Left forelimb (tissue), 1 donor: ENCODE data around the gene PCDHA11.
"Not testable (repeated sequence)": the region's sequence is repeated elsewhere in the genome, so short reads cannot be mapped to it uniquely, and the experiment has no call there.

ENCODE experiments used
- DNase-seq: peaks from one replicate; pipeline ENCODE4 v3.0.0-alpha.2; 2018; ENCODE audit warnings: low spot score

Gene PCDHA11

DNA sequence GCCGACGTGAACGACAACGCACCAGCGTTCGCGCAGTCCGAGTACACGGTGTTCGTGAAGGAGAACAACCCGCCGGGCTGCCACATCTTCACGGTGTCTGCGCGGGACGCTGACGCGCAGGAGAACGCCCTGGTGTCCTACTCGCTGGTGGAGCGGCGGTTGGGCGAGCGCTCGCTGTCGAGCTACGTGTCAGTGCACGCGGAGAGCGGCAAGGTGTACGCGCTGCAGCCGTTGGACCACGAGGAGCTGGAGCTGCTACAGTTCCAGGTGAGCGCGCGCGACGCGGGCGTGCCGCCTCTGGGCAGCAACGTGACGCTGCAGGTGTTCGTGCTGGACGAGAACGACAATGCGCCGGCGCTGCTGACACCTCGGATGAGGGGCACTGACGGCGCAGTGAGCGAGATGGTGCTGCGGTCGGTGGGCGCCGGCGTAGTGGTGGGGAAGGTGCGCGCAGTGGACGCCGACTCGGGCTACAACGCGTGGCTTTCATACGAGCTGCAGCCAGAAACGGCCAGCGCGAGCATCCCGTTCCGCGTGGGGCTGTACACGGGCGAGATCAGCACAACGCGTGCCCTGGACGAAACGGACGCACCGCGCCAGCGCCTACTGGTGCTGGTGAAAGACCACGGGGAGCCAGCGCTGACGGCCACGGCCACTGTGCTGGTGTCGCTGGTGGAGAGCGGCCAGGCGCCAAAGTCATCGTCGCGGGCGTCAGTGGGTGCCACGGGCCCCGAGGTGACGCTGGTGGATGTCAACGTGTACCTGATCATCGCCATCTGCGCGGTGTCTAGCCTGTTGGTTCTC lies 18.7 kb upstream of the PCDHA11 start:
- not testable (repeated sequence) for DNase-seq

DNA sequence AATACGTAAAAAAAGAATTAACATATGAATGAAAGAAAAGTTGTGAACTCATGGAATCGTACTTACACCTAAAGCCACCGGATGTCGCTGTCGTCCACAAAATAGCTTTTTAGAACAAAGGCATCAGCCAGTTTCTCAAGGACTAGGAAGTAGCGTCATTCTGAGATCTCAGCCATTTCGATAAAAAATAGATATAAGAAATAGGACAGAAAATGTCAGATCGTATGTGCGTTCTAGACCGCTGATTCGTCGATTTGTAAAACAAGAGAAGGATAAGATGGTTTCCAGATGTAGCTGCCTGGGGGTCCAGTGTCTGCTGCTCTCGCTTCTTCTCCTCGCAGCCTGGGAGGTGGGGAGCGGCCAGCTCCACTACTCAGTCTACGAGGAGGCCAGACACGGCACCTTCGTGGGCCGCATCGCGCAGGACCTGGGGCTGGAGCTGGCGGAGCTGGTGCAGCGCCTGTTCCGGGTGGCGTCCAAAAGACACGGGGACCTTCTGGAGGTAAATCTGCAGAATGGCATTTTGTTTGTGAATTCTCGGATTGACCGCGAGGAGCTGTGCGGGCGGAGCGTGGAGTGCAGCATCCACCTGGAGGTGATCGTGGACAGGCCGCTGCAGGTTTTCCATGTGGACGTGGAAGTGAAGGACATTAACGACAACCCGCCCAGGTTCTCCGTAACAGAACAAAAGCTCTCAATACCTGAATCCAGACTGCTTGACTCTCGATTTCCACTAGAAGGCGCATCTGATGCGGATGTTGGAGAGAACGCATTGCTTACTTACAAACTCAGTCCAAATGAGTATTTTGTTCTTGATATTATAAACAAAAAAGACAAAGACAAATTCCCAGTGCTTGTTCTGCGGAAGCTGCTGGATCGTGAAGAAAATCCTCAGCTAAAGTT lies 12.7 kb upstream of the PCDHA11 start, which contains the start of gene PCDHA10:
PCDHA10 (plus strand) TSS at position 126 of the 903 bp plus-strand sequence; CDS start at position 278, 152 bp downstream.
- DNase-seq = no peak

DNA sequence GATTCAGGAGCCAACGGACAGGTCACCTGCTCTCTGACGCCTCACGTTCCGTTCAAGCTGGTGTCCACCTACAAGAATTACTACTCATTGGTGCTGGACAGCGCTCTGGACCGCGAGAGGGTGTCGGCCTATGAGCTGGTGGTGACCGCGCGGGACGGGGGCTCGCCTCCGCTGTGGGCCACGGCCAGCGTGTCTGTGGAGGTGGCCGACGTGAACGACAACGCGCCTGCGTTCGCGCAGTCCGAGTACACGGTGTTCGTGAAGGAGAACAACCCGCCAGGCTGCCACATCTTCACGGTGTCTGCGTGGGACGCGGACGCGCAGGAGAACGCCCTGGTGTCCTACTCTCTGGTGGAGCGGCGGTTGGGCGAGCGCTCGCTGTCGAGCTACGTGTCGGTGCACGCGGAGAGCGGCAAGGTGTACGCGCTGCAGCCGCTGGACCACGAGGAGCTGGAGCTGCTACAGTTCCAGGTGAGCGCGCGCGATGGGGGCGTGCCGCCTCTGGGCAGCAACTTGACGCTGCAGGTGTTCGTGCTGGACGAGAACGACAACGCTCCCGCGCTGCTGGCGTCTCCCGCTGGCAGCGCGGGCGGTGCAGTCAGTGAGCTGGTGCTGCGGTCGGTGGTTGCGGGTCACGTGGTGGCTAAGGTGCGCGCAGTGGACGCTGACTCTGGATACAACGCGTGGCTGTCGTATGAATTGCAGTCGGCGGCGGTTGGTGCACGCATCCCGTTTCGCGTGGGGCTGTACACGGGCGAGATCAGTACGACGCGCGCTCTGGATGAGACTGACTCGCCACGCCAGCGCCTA lies 11.4 kb upstream of the PCDHA11 start:
- no peak for DNase-seq

DNA sequence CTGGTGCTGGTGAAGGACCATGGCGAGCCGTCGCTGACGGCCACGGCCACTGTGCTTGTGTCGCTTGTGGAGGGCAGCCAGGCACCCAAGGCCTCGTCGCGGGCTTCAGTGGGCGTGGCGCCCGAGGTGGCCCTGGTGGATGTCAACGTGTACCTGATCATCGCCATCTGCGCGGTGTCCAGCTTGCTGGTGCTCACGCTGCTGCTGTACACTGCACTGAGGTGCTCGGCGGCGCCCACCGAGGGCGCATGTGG lies 10.8 kb upstream of the PCDHA11 start:
- no peak for DNase-seq

DNA sequence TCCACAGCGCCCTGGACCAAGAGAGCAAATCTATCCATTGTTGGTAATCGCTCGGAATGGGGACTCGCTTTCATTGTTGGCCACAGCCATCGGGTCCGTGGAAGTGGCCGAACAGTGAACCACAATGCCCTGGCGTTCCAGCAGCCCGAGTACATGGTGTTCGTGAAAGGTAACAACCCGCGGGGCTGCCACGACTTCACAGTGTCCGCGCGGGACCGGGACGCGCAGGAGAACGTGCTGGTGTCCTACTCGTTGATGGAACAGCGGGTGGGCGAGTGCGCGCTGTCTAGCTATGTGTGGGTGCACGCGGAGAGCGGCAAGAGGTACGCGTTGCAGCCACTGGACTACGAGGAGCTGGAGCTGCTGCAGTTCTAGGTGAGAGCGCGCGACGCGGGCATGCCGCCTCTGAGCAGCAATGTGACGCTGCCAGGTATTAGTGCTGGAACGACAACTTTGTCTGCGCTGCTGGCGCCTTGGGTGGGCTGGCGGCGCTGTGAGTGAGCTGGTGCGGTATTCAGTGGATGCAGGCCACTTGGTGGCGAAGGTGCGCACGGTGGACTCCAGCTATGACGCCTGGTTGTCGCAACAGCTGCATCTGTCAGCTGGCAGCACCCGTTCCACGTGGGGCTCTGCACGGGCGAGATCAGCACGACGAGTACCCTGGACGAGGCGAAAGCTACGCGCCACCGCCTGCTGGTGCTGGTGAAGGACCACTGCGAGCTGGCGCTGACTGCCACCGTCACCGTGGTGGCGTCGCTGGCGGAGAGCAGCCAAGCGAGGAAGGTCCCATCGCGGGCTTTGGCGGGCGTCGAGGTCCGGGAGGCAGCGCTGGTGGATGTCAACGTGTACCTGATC lies 6.1 kb upstream of the PCDHA11 start:
- no peak for DNase-seq

DNA sequence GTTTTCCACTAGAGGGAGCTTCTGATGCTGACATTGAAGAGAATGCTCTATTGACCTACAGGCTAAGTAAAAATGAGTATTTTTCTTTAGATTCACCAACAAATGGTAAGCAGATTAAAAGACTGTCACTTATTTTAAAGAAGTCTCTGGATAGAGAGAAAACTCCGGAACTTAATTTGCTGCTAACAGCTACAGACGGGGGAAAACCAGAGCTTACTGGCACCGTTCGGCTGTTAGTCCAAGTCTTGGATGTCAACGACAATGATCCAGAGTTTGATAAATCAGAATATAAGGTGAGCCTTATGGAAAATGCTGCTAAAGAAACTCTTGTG lies 764 bp downstream of the PCDHA11 start:
- no peak for DNase-seq

DNA sequence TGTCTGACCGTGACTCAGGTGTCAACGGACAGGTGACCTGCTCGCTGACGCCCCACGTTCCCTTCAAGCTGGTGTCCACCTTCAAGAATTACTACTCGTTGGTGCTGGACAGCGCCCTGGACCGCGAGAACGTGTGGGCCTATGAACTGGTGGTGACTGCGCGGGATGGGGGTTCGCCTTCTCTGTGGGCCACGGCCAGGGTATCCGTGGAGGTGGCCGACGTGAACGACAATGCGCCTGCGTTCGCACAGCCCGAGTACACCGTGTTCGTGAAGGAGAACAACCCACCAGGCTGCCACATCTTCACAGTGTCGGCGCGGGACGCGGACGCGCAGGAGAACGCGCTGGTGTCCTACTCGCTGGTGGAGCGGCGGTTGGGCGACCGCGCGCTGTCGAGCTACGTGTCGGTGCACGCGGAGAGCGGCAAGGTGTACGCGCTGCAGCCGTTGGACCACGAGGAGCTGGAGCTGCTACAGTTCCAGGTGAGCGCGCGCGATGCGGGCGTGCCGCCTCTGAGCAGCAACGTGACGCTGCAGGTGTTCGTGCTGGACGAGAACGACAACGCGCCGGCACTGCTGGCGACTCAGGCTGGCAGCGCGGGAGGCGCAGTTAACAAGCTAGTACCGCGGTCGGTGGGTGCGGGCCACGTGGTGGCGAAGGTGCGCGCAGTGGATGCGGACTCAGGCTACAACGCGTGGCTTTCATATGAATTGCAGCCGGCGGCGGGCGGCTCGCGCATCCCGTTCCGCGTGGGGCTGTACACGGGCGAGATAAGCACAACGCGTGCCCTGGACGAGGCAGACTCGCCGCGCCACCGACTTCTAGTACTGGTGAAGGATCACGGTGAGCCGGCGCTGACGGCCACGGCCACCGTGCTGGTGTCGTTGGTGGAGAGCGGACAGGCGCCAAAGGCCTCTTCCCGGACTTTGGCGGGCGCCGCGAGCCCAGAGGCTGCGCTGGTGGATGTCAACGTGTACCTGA lies 1.8 kb downstream of the PCDHA11 start:
- no peak for DNase-seq

DNA sequence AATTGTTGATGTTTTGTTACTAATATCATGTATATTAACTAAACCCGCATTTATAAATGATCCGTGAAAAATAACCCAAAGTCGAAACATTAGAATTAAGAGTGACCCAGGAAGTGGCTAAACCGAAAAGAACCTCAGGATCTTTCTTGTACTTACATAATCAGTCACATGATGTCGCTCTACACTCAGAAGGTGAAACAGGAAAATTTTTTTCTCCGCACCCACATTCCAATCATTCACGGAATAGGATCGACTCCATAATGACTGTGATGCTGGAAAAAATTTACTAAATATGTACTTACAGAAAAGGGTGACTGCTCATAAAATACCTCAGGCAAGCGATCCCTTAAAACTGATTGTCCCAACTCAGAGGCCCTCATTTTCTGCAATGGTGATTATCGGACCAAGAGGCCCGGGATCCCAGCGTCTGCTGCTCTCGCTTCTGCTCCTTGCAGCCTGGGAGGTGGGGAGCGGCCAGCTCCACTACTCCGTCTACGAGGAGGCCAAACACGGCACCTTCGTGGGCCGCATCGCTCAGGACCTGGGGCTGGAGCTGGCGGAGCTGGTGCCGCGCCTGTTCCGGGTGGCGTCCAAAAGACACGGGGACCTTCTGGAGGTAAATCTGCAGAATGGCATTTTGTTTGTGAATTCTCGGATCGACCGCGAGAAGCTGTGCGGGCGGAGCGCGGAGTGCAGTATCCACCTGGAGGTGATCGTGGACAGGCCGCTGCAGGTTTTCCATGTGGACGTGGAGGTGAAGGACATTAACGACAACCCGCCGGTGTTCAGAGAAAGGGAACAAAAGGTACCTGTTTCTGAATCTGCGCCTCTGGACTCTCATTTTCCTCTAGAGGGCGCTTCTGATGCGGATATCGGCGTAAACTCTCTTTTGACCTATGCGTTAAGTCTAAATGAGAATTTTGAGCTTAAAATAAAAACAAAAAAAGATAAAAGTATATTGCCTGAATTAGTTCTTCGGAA lies 6.6 kb downstream of the PCDHA11 start, which contains the start of gene PCDHA12:
PCDHA12 (plus strand) TSS at position 224 of the 981 bp plus-strand sequence; CDS start at position 389, 165 bp downstream.
- DNase-seq = no peak

DNA sequence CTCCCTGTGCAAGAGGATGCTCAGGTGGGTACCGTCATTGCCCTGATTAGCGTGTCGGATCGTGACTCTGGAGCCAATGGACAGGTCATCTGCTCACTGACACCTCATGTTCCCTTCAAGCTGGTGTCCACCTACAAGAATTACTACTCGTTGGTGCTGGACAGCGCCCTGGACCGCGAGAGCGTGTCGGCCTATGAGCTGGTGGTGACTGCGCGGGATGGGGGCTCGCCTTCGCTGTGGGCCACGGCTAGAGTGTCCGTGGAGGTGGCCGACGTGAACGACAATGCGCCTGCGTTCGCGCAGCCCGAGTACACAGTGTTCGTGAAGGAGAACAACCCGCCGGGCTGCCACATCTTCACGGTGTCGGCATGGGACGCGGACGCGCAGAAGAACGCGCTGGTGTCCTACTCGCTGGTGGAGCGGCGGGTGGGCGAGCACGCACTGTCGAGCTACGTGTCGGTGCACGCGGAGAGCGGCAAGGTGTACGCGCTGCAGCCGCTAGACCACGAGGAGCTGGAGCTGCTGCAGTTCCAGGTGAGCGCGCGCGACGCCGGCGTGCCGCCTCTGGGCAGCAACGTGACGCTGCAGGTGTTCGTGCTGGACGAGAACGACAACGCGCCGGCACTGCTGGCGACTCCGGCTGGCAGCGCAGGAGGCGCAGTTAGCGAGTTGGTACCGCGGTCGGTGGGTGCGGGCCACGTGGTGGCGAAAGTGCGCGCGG lies 7.9 kb downstream of the PCDHA11 start:
- DNase-seq = not testable (repeated sequence)

DNA sequence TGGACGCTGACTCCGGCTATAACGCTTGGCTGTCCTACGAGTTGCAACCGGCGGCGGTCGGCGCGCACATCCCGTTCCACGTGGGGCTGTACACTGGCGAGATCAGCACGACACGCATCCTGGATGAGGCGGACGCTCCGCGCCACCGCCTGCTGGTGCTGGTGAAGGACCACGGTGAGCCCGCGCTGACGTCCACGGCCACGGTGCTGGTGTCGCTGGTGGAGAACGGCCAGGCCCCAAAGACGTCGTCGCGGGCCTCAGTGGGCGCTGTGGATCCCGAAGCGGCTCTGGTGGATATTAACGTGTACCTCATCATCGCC lies 8.5 kb downstream of the PCDHA11 start:
- DNase-seq = no peak

DNA sequence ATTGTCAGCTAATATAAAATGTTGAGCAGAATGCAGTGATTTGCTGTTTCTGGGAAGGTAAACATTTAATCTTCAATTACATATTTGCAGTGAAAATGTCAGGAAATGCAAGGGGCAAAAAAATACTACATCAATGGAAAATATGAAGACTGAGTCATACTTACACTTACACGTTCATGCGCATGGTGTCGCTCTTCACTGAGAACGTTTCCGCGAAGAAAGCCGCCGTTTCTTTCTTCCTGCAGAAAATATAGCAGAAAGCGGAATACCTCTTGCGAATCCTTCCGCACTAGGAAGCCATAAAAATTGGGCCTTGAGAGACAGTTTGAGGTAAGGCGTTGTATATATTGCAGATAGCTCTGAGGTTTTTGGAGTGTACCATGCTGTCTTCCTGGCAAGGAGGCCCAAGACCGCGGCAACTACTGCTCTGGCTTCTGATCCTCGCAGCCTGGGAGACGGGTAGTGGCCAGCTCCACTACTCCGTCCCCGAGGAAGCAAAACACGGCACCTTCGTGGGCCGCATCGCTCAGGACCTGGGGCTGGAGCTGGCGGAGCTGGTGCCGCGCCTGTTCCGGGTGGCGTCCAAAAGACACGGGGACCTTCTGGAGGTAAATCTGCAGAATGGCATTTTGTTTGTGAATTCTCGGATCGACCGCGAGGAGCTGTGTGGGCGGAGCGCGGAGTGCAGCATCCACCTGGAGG lies 13.3 kb downstream of the PCDHA11 start, which contains the start of gene PCDHA13:
PCDHA13 (plus strand) TSS at position 236 of the 702 bp plus-strand sequence; CDS start at position 381, 145 bp downstream.
- DNase-seq = no peak

DNA sequence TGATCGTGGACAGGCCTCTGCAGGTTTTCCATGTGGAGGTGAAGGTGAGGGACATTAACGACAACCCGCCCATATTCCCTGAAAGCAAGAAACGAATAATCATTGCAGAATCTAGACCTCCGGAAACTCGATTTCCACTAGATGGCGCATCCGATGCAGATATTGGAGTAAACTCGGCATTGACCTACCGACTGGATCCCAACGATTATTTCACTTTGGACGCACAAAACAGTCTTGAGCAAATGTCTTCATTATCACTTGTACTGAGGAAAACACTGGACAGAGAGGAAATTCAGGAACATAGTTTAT lies 13.8 kb downstream of the PCDHA11 start:
- DNase-seq = no peak

DNA sequence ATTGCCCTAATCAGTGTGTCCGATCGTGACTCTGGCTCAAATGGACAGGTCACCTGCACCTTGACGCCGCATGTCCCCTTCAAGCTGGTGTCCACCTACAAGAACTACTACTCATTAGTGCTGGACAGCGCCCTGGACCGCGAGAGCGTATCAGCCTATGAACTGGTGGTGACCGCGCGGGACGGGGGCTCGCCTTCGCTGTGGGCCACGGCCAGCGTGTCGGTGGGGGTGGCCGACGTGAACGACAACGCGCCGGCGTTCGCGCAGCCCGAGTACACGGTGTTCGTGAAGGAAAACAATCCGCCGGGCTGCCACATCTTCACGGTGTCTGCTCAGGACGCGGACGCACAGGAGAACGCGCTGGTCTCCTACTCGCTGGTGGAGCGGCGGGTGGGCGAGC lies 14.6 kb downstream of the PCDHA11 start:
- DNase-seq = no peak

DNA sequence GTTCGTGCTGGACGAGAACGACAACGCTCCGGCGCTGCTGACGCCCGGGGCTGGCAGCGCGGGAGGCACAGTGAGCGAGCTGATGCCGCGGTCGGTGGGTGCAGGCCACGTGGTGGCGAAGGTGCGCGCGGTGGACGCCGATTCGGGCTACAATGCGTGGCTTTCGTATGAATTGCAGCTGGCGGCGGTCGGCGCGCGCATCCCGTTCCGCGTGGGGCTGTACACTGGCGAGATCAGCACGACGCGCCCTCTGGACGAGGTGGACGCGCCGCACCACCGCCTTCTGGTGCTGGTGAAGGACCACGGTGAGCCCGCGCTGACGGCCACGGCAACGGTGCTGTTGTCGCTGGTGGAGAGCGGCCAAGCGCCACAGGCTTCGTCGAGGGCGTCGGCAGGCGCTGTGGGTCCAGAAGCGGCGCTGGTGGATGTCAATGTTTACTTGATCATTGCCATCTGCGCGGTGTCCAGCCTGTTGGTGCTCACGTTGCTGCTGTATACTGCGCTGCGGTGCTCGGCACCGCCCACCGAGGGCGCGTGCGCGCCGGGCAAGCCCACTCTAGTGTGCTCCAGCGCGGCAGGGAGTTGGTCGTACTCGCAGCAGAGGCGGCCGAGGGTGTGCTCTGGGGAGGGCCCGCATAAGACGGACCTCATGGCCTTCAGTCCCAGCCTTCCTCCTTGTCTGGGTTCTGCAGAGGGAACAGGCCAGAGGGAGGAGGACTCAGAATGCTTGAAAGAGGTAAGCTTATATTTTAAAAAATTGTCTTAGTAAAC lies 15.4 kb downstream of the PCDHA11 start:
- DNase-seq = no peak

DNA sequence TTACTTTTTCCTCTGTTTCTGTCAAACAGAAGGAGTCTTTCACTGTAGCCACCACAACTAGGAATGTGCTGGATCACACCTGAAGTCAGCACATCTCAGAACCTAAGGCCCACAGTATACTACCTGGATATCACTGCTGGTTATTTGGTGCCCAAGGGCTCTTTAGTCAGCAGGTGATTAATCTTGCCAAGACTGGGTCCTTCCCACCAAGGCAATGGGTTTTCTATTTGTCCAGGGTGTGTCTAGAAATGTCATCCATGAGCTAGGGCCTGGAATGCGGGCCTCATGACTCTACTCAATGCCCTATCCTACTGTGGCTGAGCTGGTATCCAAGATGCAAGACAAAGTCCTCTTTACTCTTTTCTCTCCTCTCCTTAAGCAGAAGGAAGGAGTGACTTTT lies 47.6 kb downstream of the PCDHA11 start:
- DNase-seq = no peak
